Thyroid gland (tissue), 4 donors: ENCODE results near the gene CNGA4.

Experiments
- POLR2A ChIP-seq, 2 donors: fragments of 450-650 bp; IDR thresholded peaks; one replicate each; pipeline ENCODE4 v1.6.1; 2017; ENCODE audit warnings: antibody characterized with exemption in 2 of 2, mild to moderate bottlenecking in 2 of 2, moderate library complexity in 1 of 2
- TF ChIP-seq, protein P1 (sequence below), 6 experiments: fragments of 200-600 bp in 3 of 6; fragments of 450-650 bp in 3 of 6; sonication (generic) in 3 of 6; IDR thresholded peaks; one replicate each; pipeline ENCODE4 v1.5.1; 2016 to 2019; ENCODE audit warnings: antibody characterized with exemption in 6 of 6, mild to moderate bottlenecking in 2 of 6, inconsistent platforms in 1 of 6, moderate library complexity in 1 of 6

DNA sequence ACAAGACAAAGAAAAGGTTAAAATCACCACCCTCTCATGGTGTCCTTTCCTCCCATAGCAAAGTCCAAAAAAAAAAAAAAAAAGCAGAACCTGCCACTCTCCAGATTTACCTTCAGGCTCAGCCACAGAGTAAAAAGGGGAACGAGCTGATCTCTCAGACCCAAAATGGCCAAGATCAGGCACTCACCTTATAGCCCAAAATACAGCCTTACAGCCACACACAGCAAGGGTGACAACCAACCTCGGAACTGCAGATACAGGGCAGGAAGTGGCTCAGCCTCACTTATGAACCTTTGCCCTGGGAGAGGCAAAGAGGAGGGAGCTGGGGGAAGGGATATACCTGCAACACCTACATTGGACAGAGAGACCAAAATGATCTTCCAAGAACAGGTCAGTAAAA is 9.0 kb upstream of the CNGA4 start:
- TF ChIP-seq, protein P1, sequence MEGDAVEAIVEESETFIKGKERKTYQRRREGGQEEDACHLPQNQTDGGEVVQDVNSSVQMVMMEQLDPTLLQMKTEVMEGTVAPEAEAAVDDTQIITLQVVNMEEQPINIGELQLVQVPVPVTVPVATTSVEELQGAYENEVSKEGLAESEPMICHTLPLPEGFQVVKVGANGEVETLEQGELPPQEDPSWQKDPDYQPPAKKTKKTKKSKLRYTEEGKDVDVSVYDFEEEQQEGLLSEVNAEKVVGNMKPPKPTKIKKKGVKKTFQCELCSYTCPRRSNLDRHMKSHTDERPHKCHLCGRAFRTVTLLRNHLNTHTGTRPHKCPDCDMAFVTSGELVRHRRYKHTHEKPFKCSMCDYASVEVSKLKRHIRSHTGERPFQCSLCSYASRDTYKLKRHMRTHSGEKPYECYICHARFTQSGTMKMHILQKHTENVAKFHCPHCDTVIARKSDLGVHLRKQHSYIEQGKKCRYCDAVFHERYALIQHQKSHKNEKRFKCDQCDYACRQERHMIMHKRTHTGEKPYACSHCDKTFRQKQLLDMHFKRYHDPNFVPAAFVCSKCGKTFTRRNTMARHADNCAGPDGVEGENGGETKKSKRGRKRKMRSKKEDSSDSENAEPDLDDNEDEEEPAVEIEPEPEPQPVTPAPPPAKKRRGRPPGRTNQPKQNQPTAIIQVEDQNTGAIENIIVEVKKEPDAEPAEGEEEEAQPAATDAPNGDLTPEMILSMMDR (IDR thresholded peaks at IDR 0.05), result no peak
- TF ChIP-seq POLR2A (IDR thresholded peaks at IDR 0.05), result no peak
